OCI-LY7 (cell line): ENCODE measurements around the gene SEMA4B. TPM values are rescaled to one million over a fixed set of nuclear protein-coding genes. Genes with fewer than 3 reads are reported as not detected.

Experiments used
- BruUV-seq: library from RNA; stranded (reverse); fragments of 400-500 nt; replicated peaks from 2 replicates; lab custom pipeline; 2021; lab: Mats Ljungman, UMichigan
- CTCF ChIA-PET: fragments of 300-600 bp; sonication (Branson Sonifier 250); formaldehyde crosslinking; loops from one replicate; lab custom pipeline; 2022; ENCODE audit warnings: antibody characterized with exemption; ENCODE audit not compliant: unreplicated experiment; lab: Charles Lee
- POLR2A ChIA-PET: fragments of 300-600 bp; sonication (Branson Sonifier 250); formaldehyde crosslinking; loops from one replicate; lab custom pipeline; 2022; ENCODE audit warnings: antibody characterized with exemption; lab: Charles Lee
- DNase-seq: peaks from one replicate; pipeline ENCODE4 v3.0.0-alpha.2; 2015; ENCODE audit warnings: low spot score
- H2AFZ ChIP-seq: fragments of 200-600 bp; sonication (generic), shearing (Covaris generic); 2 replicates; pipeline ENCODE4 v1.6.1; 2014; ENCODE audit warnings: mild to moderate bottlenecking, antibody characterized with exemption, low read length, moderate library complexity
- H3K27ac ChIP-seq: fragments of 200-600 bp; sonication (generic); 2 replicates; pipeline ENCODE4 v1.5.1; 2014; ENCODE audit warnings: mixed run types, low read depth, mild to moderate bottlenecking, moderate library complexity, low read length, inconsistent platforms; ENCODE audit not compliant: poor library complexity, severe bottlenecking
- H3K36me3 ChIP-seq: fragments of 200-600 bp; sonication (generic); 2 replicates; pipeline ENCODE4 v1.6.1; 2014; ENCODE audit warnings: mild to moderate bottlenecking, antibody characterized with exemption, low read length, moderate library complexity, mixed read lengths; ENCODE audit not compliant: insufficient read depth
- H3K4me1 ChIP-seq: fragments of 200-600 bp; sonication (generic); 2 replicates; pipeline ENCODE4 v1.5.1; 2014; ENCODE audit warnings: mild to moderate bottlenecking, low read length; ENCODE audit not compliant: insufficient read depth, poor library complexity, severe bottlenecking
- H3K4me2 ChIP-seq: fragments of 200-600 bp; sonication (generic); 2 replicates; pipeline ENCODE4 v1.6.1; 2014; ENCODE audit warnings: mild to moderate bottlenecking, low read length
- H3K4me3 ChIP-seq: fragments of 200-600 bp; sonication (generic); 2 replicates; pipeline ENCODE4 v1.5.1; 2014; ENCODE audit warnings: mild to moderate bottlenecking, low read depth, low read length; ENCODE audit not compliant: poor library complexity, severe bottlenecking
- H3K79me2 ChIP-seq: fragments of 200-600 bp; sonication (generic); 2 replicates; pipeline ENCODE4 v1.6.1; 2016; ENCODE audit warnings: low read depth, mild to moderate bottlenecking, low read length, moderate library complexity, mixed read lengths; ENCODE audit not compliant: insufficient read depth
- H3K9me2 ChIP-seq: fragments of 200-600 bp; sonication (generic); 2 replicates; pipeline ENCODE4 v1.6.1; 2016; ENCODE audit warnings: mild to moderate bottlenecking, low read length, mixed read lengths; ENCODE audit not compliant: insufficient read depth
- H3K9me3 ChIP-seq: fragments of 200-600 bp; sonication (generic); 2 replicates; pipeline ENCODE4 v1.6.1; 2014; ENCODE audit warnings: mild to moderate bottlenecking, mixed run types, low read length, mixed read lengths
- H4K20me1 ChIP-seq: fragments of 200-600 bp; sonication (generic); 2 replicates; pipeline ENCODE4 v1.6.1; 2014; ENCODE audit warnings: mild to moderate bottlenecking, antibody characterized with exemption, low read length, moderate library complexity, mixed read lengths; ENCODE audit not compliant: insufficient read depth
- EZH2phosphoT487 ChIP-seq: fragments of 200-600 bp; sonication (generic); IDR thresholded peaks from 2 replicates; pipeline ENCODE4 v1.6.1; 2018; ENCODE audit warnings: low read depth, borderline replicate concordance, mild to moderate bottlenecking, mixed run types, antibody characterized with exemption, low read length, moderate library complexity, mixed read lengths
- intact Hi-C: fragments of 100-400 bp; cut with micrococcal nuclease; formaldehyde crosslinking; loops from one replicate; pipeline ENCODE4 v1.10.0; 2022; ENCODE audit not compliant: unreplicated experiment
- total RNA-seq, 2 experiments: library from RNA; depleted of rRNA in 1 of 2; stranded (reverse); fragments of >200 nt in 1 of 2; shearing (Covaris generic) in 1 of 2; gene quantifications; 2 replicates each; pipeline ENCODE4 v1.2.3, GENCODE V29; 2014 to 2022
- TF ChIP-seq, protein P1 (sequence below): fragments of 200-600 bp; sonication (generic); conservative IDR thresholded peaks from 2 replicates; pipeline ENCODE4 v1.5.1; 2014; ENCODE audit warnings: mild to moderate bottlenecking, antibody characterized with exemption, low read length, moderate library complexity, mixed read lengths

Gene SEMA4B
- total RNA-seq, 2 experiments from 2014 or later = 21.9 to 34.9 TPM

- Histone ChIP-seq H2AFZ (no peak overlapping the region), H3K36me3 (no peaks in the 10 kb centered on the region), H3K4me3 (no peak overlapping the region), H3K9me3 (no peaks in the 10 kb centered on the region), H4K20me1 (no peaks in the 10 kb centered on the region), H3K9me2 (no peaks in the 10 kb centered on the region), H3K27ac (no peak overlapping the region), H3K79me2 (no peaks in the 10 kb centered on the region), H3K4me1 (peaks cover 2% of the 10 kb centered on the region), H3K4me2 (no peak overlapping the region)
- BruUV-seq = no TSS peak
- POLR2A ChIA-PET = interaction anchor here (0.7 to 1.2 kb wide), 2 partner anchors 17 to 24 kb away, joined by 3 read pairs; no protein-coding TSS in a partner anchor
- TF ChIP-seq, protein P1, sequence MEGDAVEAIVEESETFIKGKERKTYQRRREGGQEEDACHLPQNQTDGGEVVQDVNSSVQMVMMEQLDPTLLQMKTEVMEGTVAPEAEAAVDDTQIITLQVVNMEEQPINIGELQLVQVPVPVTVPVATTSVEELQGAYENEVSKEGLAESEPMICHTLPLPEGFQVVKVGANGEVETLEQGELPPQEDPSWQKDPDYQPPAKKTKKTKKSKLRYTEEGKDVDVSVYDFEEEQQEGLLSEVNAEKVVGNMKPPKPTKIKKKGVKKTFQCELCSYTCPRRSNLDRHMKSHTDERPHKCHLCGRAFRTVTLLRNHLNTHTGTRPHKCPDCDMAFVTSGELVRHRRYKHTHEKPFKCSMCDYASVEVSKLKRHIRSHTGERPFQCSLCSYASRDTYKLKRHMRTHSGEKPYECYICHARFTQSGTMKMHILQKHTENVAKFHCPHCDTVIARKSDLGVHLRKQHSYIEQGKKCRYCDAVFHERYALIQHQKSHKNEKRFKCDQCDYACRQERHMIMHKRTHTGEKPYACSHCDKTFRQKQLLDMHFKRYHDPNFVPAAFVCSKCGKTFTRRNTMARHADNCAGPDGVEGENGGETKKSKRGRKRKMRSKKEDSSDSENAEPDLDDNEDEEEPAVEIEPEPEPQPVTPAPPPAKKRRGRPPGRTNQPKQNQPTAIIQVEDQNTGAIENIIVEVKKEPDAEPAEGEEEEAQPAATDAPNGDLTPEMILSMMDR = no peak
- TF ChIP-seq EZH2phosphoT487 = no peak
- intact Hi-C loops = no loop called here
- CTCF ChIA-PET = no interaction called here
- no peak for DNase-seq
Observed at GRCh38 chr15:90208356-90208755, 7.2 kb downstream of the SEMA4B start.

DNA sequence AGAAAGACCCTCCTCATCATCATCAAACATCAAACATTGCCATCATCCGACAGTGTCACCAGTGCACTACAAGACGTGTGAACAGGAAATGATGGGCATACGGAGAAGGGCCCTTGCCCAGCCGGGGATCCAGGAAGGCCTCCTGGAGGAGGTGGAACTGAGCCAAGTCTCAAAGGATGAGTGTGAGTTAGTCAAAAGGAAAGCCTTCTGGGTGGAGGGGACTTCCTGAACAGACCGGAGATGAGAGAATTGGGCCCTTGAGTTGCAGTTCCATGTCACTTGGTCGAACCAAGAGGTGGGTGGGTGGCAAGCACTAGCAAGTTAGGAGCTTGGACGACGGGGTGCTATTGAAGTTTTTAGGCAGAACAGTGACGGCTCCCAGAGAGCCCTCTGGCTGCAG is 8.5 kb downstream of the SEMA4B start:
- intact Hi-C loops = no loop called here
- TF ChIP-seq, protein P1 = no peak
- no peak for TF ChIP-seq EZH2phosphoT487
- no peak overlapping the region for H3K27ac ChIP-seq
- BruUV-seq = no TSS peak
- H3K9me3 ChIP-seq = no peaks in the 10 kb centered on the region
- H3K4me1 ChIP-seq = peaks cover 5% of the 10 kb centered on the region
- H4K20me1 ChIP-seq = no peaks in the 10 kb centered on the region
- no peaks in the 10 kb centered on the region for H3K79me2 ChIP-seq
- no peak overlapping the region for H2AFZ ChIP-seq
- H3K36me3 ChIP-seq = no peaks in the 10 kb centered on the region
- H3K9me2 ChIP-seq = no peaks in the 10 kb centered on the region
- no peak overlapping the region for H3K4me3 ChIP-seq
- DNase-seq = no peak
- H3K4me2 ChIP-seq = no peak overlapping the region
- CTCF ChIA-PET = no interaction called here
- POLR2A ChIA-PET = no interaction called here

DNA sequence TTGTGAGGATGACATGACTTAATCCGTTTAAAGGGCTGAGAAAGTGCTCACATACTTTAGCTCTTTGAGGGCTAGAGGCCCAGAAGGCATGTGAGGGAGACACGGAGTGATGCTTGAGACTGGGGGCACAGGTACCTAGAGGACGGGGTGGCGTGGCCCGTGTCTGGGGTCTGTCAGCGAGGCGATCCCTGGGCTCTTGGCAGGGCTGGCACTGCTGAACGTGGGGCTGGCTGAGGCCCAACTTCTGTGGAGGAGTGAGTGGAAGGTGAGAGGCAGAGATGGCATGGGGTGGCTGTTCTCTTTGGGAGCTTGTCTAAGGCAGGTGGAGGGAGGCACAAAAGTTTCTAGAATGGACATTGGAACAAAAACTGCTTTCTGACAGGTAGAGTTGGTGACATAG is 9.5 kb downstream of the SEMA4B start:
- H3K9me2 ChIP-seq = no peaks in the 10 kb centered on the region
- H3K36me3 ChIP-seq = no peaks in the 10 kb centered on the region
- H3K79me2 ChIP-seq = no peaks in the 10 kb centered on the region
- CTCF ChIA-PET = no interaction called here
- intact Hi-C loops = no loop called here
- DNase-seq = no peak
- no peak overlapping the region for H2AFZ ChIP-seq
- no peak overlapping the region for H3K27ac ChIP-seq
- no peaks in the 10 kb centered on the region for H4K20me1 ChIP-seq
- H3K4me2 ChIP-seq = no peak overlapping the region
- POLR2A ChIA-PET = no interaction called here
- no peaks in the 10 kb centered on the region for H3K9me3 ChIP-seq
- BruUV-seq = no TSS peak
- H3K4me1 ChIP-seq = peaks cover 5% of the 10 kb centered on the region
- H3K4me3 ChIP-seq = no peak overlapping the region
- no peak for TF ChIP-seq EZH2phosphoT487
- TF ChIP-seq, protein P1 = no peak
